Heart right ventricle (tissue), 16 donors: ENCODE data around the gene LUC7L2. TPM values are rescaled to one million over a fixed set of nuclear protein-coding genes. Genes with fewer than 3 reads are reported as not detected.
"Not testable (repeated sequence)": the region's sequence is repeated elsewhere in the genome, so short reads cannot be mapped to it uniquely, and the experiment has no call there.

ENCODE experiments used
- ATAC-seq, 8 donors: fragments of 200-7000 bp; cut with Tn5 transposase; one replicate each; pipeline ENCODE4 v1.9.1; 2020; ENCODE audit warnings: mild to moderate bottlenecking in 8 of 8, moderate library complexity in 8 of 8, moderate number of reproducible peaks in 1 of 8
- DNase-seq, 2 donors: peaks; one replicate each; pipeline ENCODE4 v3.0.0-alpha.2; 2020
- H3K27ac ChIP-seq, 10 donors: fragments of 200-600 bp; sonication (generic) in 2 of 10; one replicate each; pipeline versions ENCODE4 v1.5.0 to v1.8.0; 2020 to 2022; ENCODE audit warnings: mild to moderate bottlenecking in 3 of 10
- H3K27me3 ChIP-seq, 7 donors: fragments of 200-600 bp; one replicate each; pipeline ENCODE4 v1.8.0; 2021 to 2022; ENCODE audit warnings: mild to moderate bottlenecking in 2 of 7
- H3K36me3 ChIP-seq, 9 donors: fragments of 200-600 bp; sonication (generic) in 1 of 9; one replicate each; pipeline versions ENCODE4 v1.5.0 to v1.8.0; 2020 to 2022; ENCODE audit warnings: mild to moderate bottlenecking in 2 of 9
- H3K4me1 ChIP-seq, 9 donors: fragments of 200-600 bp; sonication (generic) in 1 of 9; one replicate each; pipeline versions ENCODE4 v1.5.0 to v1.8.0; 2020 to 2022; ENCODE audit warnings: mild to moderate bottlenecking in 4 of 9
- H3K4me3 ChIP-seq, 10 donors: fragments of 200-600 bp; sonication (generic) in 2 of 10; one replicate each; pipeline versions ENCODE4 v1.5.0 to v1.8.0; 2020 to 2022; ENCODE audit warnings: mild to moderate bottlenecking in 7 of 10, moderate library complexity in 2 of 10
- H3K9me3 ChIP-seq, 11 donors: fragments of 200-600 bp in 10 of 11; sonication (generic) in 2 of 11; one replicate each; pipeline versions ENCODE4 v1.5.0 to v1.8.0; 2013 to 2022; ENCODE audit warnings: mild to moderate bottlenecking in 2 of 11, control low read depth in 1 of 11, moderate library complexity in 1 of 11
- CTCF ChIP-seq, 9 donors: fragments of 200-600 bp; sonication (generic) in 2 of 9; IDR thresholded peaks; one replicate each; pipeline versions ENCODE4 v1.5.0 to v1.8.0; 2021 to 2022; ENCODE audit warnings: antibody characterized with exemption in 9 of 9, mild to moderate bottlenecking in 5 of 9, moderate library complexity in 1 of 9
- WGBS, 2 donors: extraction: QIAGEN DNeasy Blood & Tissue Kit; methylation state at CpG; one replicate each; pipeline ENCODE4 v1.1.7; 2013; ENCODE audit warnings: inconsistent platforms in 1 of 2; 5-methylcytosine and 5-hydroxymethylcytosine counted together
- intact Hi-C, 10 donors: fragments of 100-400 bp; cut with DNase I; formaldehyde crosslinking; loops; one replicate each; pipeline versions ENCODE4 v1.11.1 to v1.14.2; 2022
- polyA plus RNA-seq, 2 donors: library from polyadenylated mRNA; stranded (reverse); fragments of 200-250 nt; gene quantifications; one replicate each; pipeline ENCODE4 v1.2.3, GENCODE V29; 2013
- total RNA-seq, 10 donors: library from RNA; stranded (reverse); fragmentation: NEBNext Ultra II Directional in 3 of 10; extraction: Animal tissue kit (Norgen Biotek cat#: 25700) in 3 of 10; gene quantifications; one replicate each; pipeline versions ENCODE4 v1.2.1 to v1.2.4, GENCODE V29; 2021 to 2023
- donor health status: Arrhythmogenic right ventricular cardiomyopathy.
- donor health status: ischemic (EF 13 %, LVEDD 7.1; RV severe dilation, severe dysfunction).
- donor health status: healthy with polysubstance abuse.
- donor health status: DM: no; HTN: yes; CAD: no.
- donor health status: DM: no; HTN: no; CAD: no.
- donor health status: ischemic (EF 25% LVEDD 6.9; RV normal size, moderate dysfunction).
- donor health status: ischemic (EF 25% LVEDD 5.7; RV mildly dilated, moderate dysfunction).
- donor health status: healthy.
- donor health status: DM: yes; HTN: yes; CAD: no.
- donor health status: Ischemic cardiomyopathy.
- donor health status: ischemic (EF 35%, LVEDD 5.7; RV mildly dilated, moderate dysfunction).
- donor health status: nonischemic (EF 11% LVEDD 7.7; RV severe dilation, severe dysfunction).
- donor health status: DM: yes; HTN: yes; CAD: no.
- donor health status: PGD.
- donor health status: ischemic (EF 29% LVEDD 5.4; RV normal size, mild dysfunction).
- donor health status: nonischemic (EF 23%, LVEDD 6.1; RV moderate dilation, normal function).

The LUC7L2 gene
- total and polyA plus RNA-seq, 12 donors: 26.6 to 52.7 (median 47.8) TPM

- no peak for TF ChIP-seq CTCF (IDR thresholded peaks at IDR 0.05)
- no peak overlapping the region for H3K4me3 ChIP-seq
- no peaks in the 10 kb centered on the region for H3K9me3 ChIP-seq
- 70 to 85% methylated on average over 2 of the region's 2 CpGs for WGBS, 2 donors
- H3K27me3 ChIP-seq: no peaks in the 10 kb centered on the region
- H3K27ac ChIP-seq: no peak overlapping the region
- ATAC-seq (no peak), DNase-seq (no peak)
- intact Hi-C loops: no loop called here
- H3K36me3 ChIP-seq: peaks cover 0 to 61% (median 38%) of the 10 kb centered on the region in 9 donors
- H3K4me1 ChIP-seq: peaks cover 0 to 8% (median 0%) of the 10 kb centered on the region in 9 donors
Measured at GRCh38 chr7:139351027-139351426, 8.7 kb upstream of the LUC7L2 start.

- Histone ChIP-seq H3K4me3 (no peak overlapping the region), H3K36me3 (peaks cover 0 to 25% (median 2%) of the 10 kb centered on the region in 9 donors), H3K27ac (no peak overlapping the region), H3K4me1 (peaks cover 0 to 17% (median 9%) of the 10 kb centered on the region in 9 donors), H3K9me3 (no peaks in the 10 kb centered on the region), H3K27me3 (no peaks in the 10 kb centered on the region)
- WGBS, 2 donors: 98 to 100% methylated on average over 2 of the region's 2 CpGs
- DNase-seq (no peak), ATAC-seq (no peak)
- no peak for TF ChIP-seq CTCF (IDR thresholded peaks at IDR 0.05)
- intact Hi-C loops: no loop called here
Measured at GRCh38 chr7:139354729-139355128, 5.0 kb upstream of the LUC7L2 start.

GRCh38 chr7:139355320-139355719 is 4.4 kb upstream of the LUC7L2 start:
- no peak for ATAC-seq
- DNase-seq: no peak
- Histone ChIP-seq H3K4me3 (no peak overlapping the region), H3K27me3 (no peaks in the 10 kb centered on the region), H3K9me3 (no peaks in the 10 kb centered on the region), H3K36me3 (peaks cover 0 to 20% (median 0%) of the 10 kb centered on the region in 9 donors), H3K4me1 (peaks cover 0 to 17% (median 9%) of the 10 kb centered on the region in 9 donors), H3K27ac (no peak overlapping the region)
- no peak for TF ChIP-seq CTCF (IDR thresholded peaks at IDR 0.05)
- 98 to 100% methylated on average over 1 of the region's 1 CpG for WGBS, 2 donors
- intact Hi-C loops: no loop called here

GRCh38 chr7:139357729-139358506 is 1.8 kb upstream of the LUC7L2 start:
- 89 to 92% methylated on average over 27 of the region's 27 CpGs for WGBS, 2 donors
- not testable (repeated sequence) for H3K9me3 ChIP-seq
- intact Hi-C loops: loop anchor here in 2 of 10 donors (2.0 kb wide), 2 partner anchors 15 to 17 kb away; partner anchors contain the start of gene FMC1 (in 1 of the 2)

More at GRCh38 chr7:139357729-139358506, 1.8 kb upstream of the LUC7L2 start:
- DNase-seq, ATAC-seq, H3K36me3 ChIP-seq, H3K27me3 ChIP-seq: not testable (repeated sequence)
- peaks cover 0 to 38% (median 28%) of the 10 kb centered on the region in 9 donors for H3K4me1 ChIP-seq
- peak overlapping the region in 9 of 10 donors; percentile 81 to 96 (median 89) for H3K4me3 ChIP-seq
- peak overlapping the region in 8 of 10 donors; percentile 99 to 100 (median 100) for H3K27ac ChIP-seq
